Measurements from ENCODE around the gene SETBP1.

- no peak for TF ChIP-seq EZH2 (IDR thresholded peaks at IDR 0.05)
- no peak for TF ChIP-seq POLR2AphosphoS5 (IDR thresholded peaks at IDR 0.05; ENCODE audit: borderline replicate concordance, low read depth, low read length)
- no peak for TF ChIP-seq FOXP2 (optimal IDR thresholded peaks at IDR 0.05; ENCODE audit: control extremely low read depth, extremely low read length, insufficient read depth)
Observed at GRCh38 chr18:44723411-44723810, 42.7 kb downstream of the SETBP1 start.

All from SK-N-MC (cell line).